Left lung (tissue), 10 donors: Measurements from ENCODE around the gene FADS6. TPM values are rescaled to one million over a fixed set of nuclear protein-coding genes. Genes with fewer than 3 reads are reported as not detected.

Source experiments
- ATAC-seq: fragments of 200-7000 bp; cut with Tn5 transposase; one replicate; pipeline ENCODE4 v1.9.1; 2020; ENCODE audit warnings: moderate library complexity
- DNase-seq, 4 donors: peaks; one replicate each; pipeline ENCODE4 v3.0.0-alpha.2; 2013 to 2020
- H3K27ac ChIP-seq, 2 donors: fragments of 200-600 bp; sonication (generic) in 1 of 2; one replicate each; pipeline versions ENCODE4 v1.5.0 to v1.8.0; 2020 to 2021
- H3K27me3 ChIP-seq, 2 donors: fragments of 200-600 bp; sonication (generic) in 1 of 2; one replicate each; pipeline versions ENCODE4 v1.5.0 to v1.8.0; 2020 to 2021
- H3K36me3 ChIP-seq, 2 donors: fragments of 200-600 bp; sonication (generic) in 1 of 2; one replicate each; pipeline versions ENCODE4 v1.5.0 to v1.8.0; 2020 to 2021
- H3K4me1 ChIP-seq, 2 donors: fragments of 200-600 bp; one replicate each; pipeline ENCODE4 v1.8.0; 2021
- H3K4me3 ChIP-seq, 2 donors: fragments of 200-600 bp; sonication (generic) in 1 of 2; one replicate each; pipeline versions ENCODE4 v1.5.0 to v1.8.0; 2020 to 2021; ENCODE audit warnings: mild to moderate bottlenecking in 1 of 2
- H3K9me3 ChIP-seq, 2 donors: fragments of 200-600 bp; sonication (generic) in 1 of 2; one replicate each; pipeline versions ENCODE4 v1.5.0 to v1.8.0; 2020 to 2021
- CTCF ChIP-seq, 2 donors: fragments of 200-600 bp; sonication (generic) in 1 of 2; IDR thresholded peaks; one replicate each; pipeline versions ENCODE4 v1.5.0 to v1.8.0; 2021; ENCODE audit warnings: antibody characterized with exemption in 2 of 2
- intact Hi-C, 2 donors: fragments of 100-400 bp; cut with DNase I; formaldehyde crosslinking; loops; one replicate each; pipeline versions ENCODE4 v1.11.2 to v1.14.2; 2022
- polyA plus RNA-seq, 6 donors: library from polyadenylated mRNA; unstranded; fragments of 120-200 nt; gene quantifications; one replicate each; pipeline ENCODE4 v1.2.1, GENCODE V29; 2013; ENCODE audit not compliant: insufficient read length in 6 of 6
- total RNA-seq, 2 donors: library from RNA; stranded (reverse); fragmentation: NEBNext Ultra II Directional; extraction: Animal tissue kit (Norgen Biotek cat#: 25700); gene quantifications; one replicate each; pipeline ENCODE4 v1.2.1, GENCODE V29; 2021
- donor health status: DM: no; HTN: yes; CAD: no.
- donor health status: DM: no; HTN: no; CAD: no.

FADS6 gene
- total and polyA plus RNA-seq, 8 donors: 0.07 to 0.28 (median 0.15) TPM; not detected in 3

- Histone ChIP-seq H3K9me3 (no peaks in the 10 kb centered on the region), H3K4me3 (no peak overlapping the region), H3K27ac (no peak overlapping the region), H3K27me3 (no peaks in the 10 kb centered on the region), H3K4me1 (no peaks in the 10 kb centered on the region), H3K36me3 (peaks cover 0 to 64% of the 10 kb centered on the region in 2 donors)
- intact Hi-C loops: no loop called here
- ATAC-seq: peak; percentile 83
- TF ChIP-seq CTCF (IDR thresholded peaks at IDR 0.05): no peak
- peak in 1 of 4 donors; percentile 52 for DNase-seq
These were observed 65.6 kb downstream of the FADS6 start for GRCh38 chr17:74827800-74828199.

Other genes with a start within 250 kb of the FADS6 start
- gene CD300LF, start 180.7 kb downstream of the FADS6 start, total RNA-seq: 10 to 100 TPM; 18.7 to 26.7 TPM
- gene CD300LF, start 180.7 kb downstream of the FADS6 start, polyA plus RNA-seq: under 1 TPM; 0.33 to 0.85 (median 0.63) TPM
- 1 to 10 TPM; 3.2 to 4.8 TPM for gene RAB37, start 156.4 kb downstream of the FADS6 start, total RNA-seq
- gene RAB37, start 156.4 kb downstream of the FADS6 start, polyA plus RNA-seq: 10 to 100 TPM in 5 of 6 donors, 1 to 10 TPM in 1; 9.4 to 11.2 (median 10.5) TPM
- 10 to 100 TPM; 25.5 to 37.5 TPM for gene NHERF1, start 145.0 kb downstream of the FADS6 start, total RNA-seq
- 10 to 100 TPM; 44.9 to 65.5 (median 52.2) TPM for gene NHERF1, start 145.0 kb downstream of the FADS6 start, polyA plus RNA-seq
- 10 to 100 TPM; 42.8 to 45.8 TPM for gene NAT9, start 117.3 kb downstream of the FADS6 start, total RNA-seq
- 10 to 100 TPM; 40.3 to 52.8 (median 47.9) TPM for gene NAT9, start 117.3 kb downstream of the FADS6 start, polyA plus RNA-seq
- gene GRIN2C, start 33.7 kb downstream of the FADS6 start, total RNA-seq: under 1 TPM in 1 of 2 donors, not detected in 1; 0.26 TPM
- gene GRIN2C, start 33.7 kb downstream of the FADS6 start, polyA plus RNA-seq: under 1 TPM; 0.15 to 0.43 (median 0.26) TPM
- 10 to 100 TPM in 1 of 2 donors, 1 to 10 TPM in 1; 7.7 to 17.2 TPM for gene FDXR, start 20.6 kb downstream of the FADS6 start, total RNA-seq
- 1 to 10 TPM; 5.3 to 7.8 (median 6.2) TPM for gene FDXR, start 20.6 kb downstream of the FADS6 start, polyA plus RNA-seq
- gene USH1G, start 29.6 kb upstream of the FADS6 start, total RNA-seq: not detected
- under 1 TPM in 5 of 6 donors, not detected in 1; 0.06 to 0.13 (median 0.12) TPM for gene USH1G, start 29.6 kb upstream of the FADS6 start, polyA plus RNA-seq
- gene OTOP2, start 30.6 kb upstream of the FADS6 start, total RNA-seq: not detected
- not detected for gene OTOP2, start 30.6 kb upstream of the FADS6 start, polyA plus RNA-seq
- not detected for gene OTOP3, start 42.3 kb upstream of the FADS6 start, total RNA-seq
- not detected for gene OTOP3, start 42.3 kb upstream of the FADS6 start, polyA plus RNA-seq
- gene HID1, start 79.1 kb upstream of the FADS6 start, total RNA-seq: 10 to 100 TPM; 32.1 to 39.7 TPM
- 10 to 100 TPM; 58.0 to 75.8 (median 67.2) TPM for gene HID1, start 79.1 kb upstream of the FADS6 start, polyA plus RNA-seq
- 10 to 100 TPM; 22.9 to 41.2 TPM for gene CDR2L, start 94.0 kb upstream of the FADS6 start, total RNA-seq
- gene CDR2L, start 94.0 kb upstream of the FADS6 start, polyA plus RNA-seq: 10 to 100 TPM; 10.3 to 17.8 (median 13.8) TPM
- 10 to 100 TPM; 25.7 to 32.8 TPM for gene MRPL58, start 119.0 kb upstream of the FADS6 start, total RNA-seq
- gene MRPL58, start 119.0 kb upstream of the FADS6 start, polyA plus RNA-seq: 10 to 100 TPM; 18.8 to 25.1 (median 21.0) TPM
- 100 to 1,000 TPM; 203 to 215 TPM for gene ATP5PD, start 153.3 kb upstream of the FADS6 start, total RNA-seq
- gene ATP5PD, start 153.3 kb upstream of the FADS6 start, polyA plus RNA-seq: 100 to 1,000 TPM; 199 to 237 (median 213) TPM
- gene KCTD2, start 153.6 kb upstream of the FADS6 start, total RNA-seq: 10 to 100 TPM; 20.6 to 20.8 TPM
- gene KCTD2, start 153.6 kb upstream of the FADS6 start, polyA plus RNA-seq: 10 to 100 TPM; 25.0 to 32.0 (median 27.2) TPM
- 10 to 100 TPM; 36.8 to 45.1 TPM for gene SLC16A5, start 194.3 kb upstream of the FADS6 start, total RNA-seq
- 10 to 100 TPM; 18.5 to 26.8 (median 23.0) TPM for gene SLC16A5, start 194.3 kb upstream of the FADS6 start, polyA plus RNA-seq
- 10 to 100 TPM; 18.3 to 19.3 TPM for gene ARMC7, start 216.3 kb upstream of the FADS6 start, total RNA-seq
- gene ARMC7, start 216.3 kb upstream of the FADS6 start, polyA plus RNA-seq: 10 to 100 TPM; 13.2 to 15.5 (median 14.8) TPM
- gene NT5C, start 238.1 kb upstream of the FADS6 start, total RNA-seq: 10 to 100 TPM; 26.0 to 39.9 TPM
- gene NT5C, start 238.1 kb upstream of the FADS6 start, polyA plus RNA-seq: 10 to 100 TPM; 37.6 to 56.2 (median 45.9) TPM